GM18499 (cell line): ENCODE measurements around the gene PTPN23.

Experiments
- ATAC-seq: cut with Tn5 transposase; IDR thresholded peaks from one replicate; pipeline ENCODE4 v1.9.1; 2021; ENCODE audit warnings: moderate number of reproducible peaks; ENCODE audit not compliant: insufficient read depth, unreplicated experiment

PTPN23 gene

GRCh38 chr3:47405820-47406761 lies 25.3 kb downstream of the PTPN23 start:
- ATAC-seq, result no peak

GRCh38 chr3:47406762-47407149 lies 25.9 kb downstream of the PTPN23 start:
- no peak for ATAC-seq

- ATAC-seq, result no peak
Observed at GRCh38 chr3:47407237-47407636, 26.4 kb downstream of the PTPN23 start.

GRCh38 chr3:47407896-47408838 lies 27.3 kb downstream of the PTPN23 start:
- no peak for ATAC-seq

- ATAC-seq, result no peak
Observed at GRCh38 chr3:47408839-47409229, 28.0 kb downstream of the PTPN23 start.

- ATAC-seq, result no peak
Observed at GRCh38 chr3:47409284-47409683, 28.5 kb downstream of the PTPN23 start.

- no peak for ATAC-seq
Observed at GRCh38 chr3:47409688-47410416, 29.0 kb downstream of the PTPN23 start.

- ATAC-seq, result no peak
Observed at GRCh38 chr3:47410417-47410720, 29.5 kb downstream of the PTPN23 start.

GRCh38 chr3:47410801-47411646 lies 30.2 kb downstream of the PTPN23 start:
- no peak for ATAC-seq

- no peak for ATAC-seq
Observed at GRCh38 chr3:47411696-47412452, 31.1 kb downstream of the PTPN23 start.

- no peak for ATAC-seq
Observed at GRCh38 chr3:47412453-47412756, 31.6 kb downstream of the PTPN23 start.

- no peak for ATAC-seq
Observed at GRCh38 chr3:47412842-47413520, 32.2 kb downstream of the PTPN23 start.

GRCh38 chr3:47413751-47414150 lies 32.9 kb downstream of the PTPN23 start:
- ATAC-seq, result no peak

GRCh38 chr3:47414161-47414564 lies 33.3 kb downstream of the PTPN23 start:
- ATAC-seq, result no peak

GRCh38 chr3:47414666-47415587 lies 34.1 kb downstream of the PTPN23 start:
- ATAC-seq, result no peak

GRCh38 chr3:47416041-47416440 lies 35.2 kb downstream of the PTPN23 start:
- ATAC-seq, result no peak
